HEK293 (cell line): ENCODE measurements around the gene SAMD14.

Source experiments
- CTCF ChIA-PET: fragments of 350-600 bp; formaldehyde crosslinking; extraction: SDS; loops from one replicate; lab custom pipeline; 2021; ENCODE audit warnings: antibody characterized with exemption; lab: Yijun Ruan, JAX
- POLR2A ChIA-PET: fragments of 300-600 bp; formaldehyde crosslinking; extraction: SDS; loops from one replicate; lab custom pipeline; 2020; ENCODE audit warnings: antibody characterized with exemption, inconsistent platforms; lab: Yijun Ruan, JAX
- H3K27ac ChIP-seq: fragments of 200-500 bp; sonication (Bioruptor generic); 2 replicates; pipeline ENCODE4 v1.5.1; 2014; ENCODE audit warnings: low read depth, low read length, control low read depth, inconsistent platforms; ENCODE audit errors: extremely low read depth
- H3K36me3 ChIP-seq, 2 experiments: fragments of 200-500 bp in 1 of 2; sonication (Bioruptor generic) in 1 of 2; 1 replicate in 1 of 2; 2 replicates in 1 of 2; pipeline ENCODE4 v1.5.1; 2014 to 2017; ENCODE audit warnings: inconsistent platforms in 2 of 2, low read length in 2 of 2; ENCODE audit not compliant: control insufficient read depth in 2 of 2, insufficient read depth in 1 of 2
- H3K4me1 ChIP-seq: fragments of 200-500 bp; sonication (Bioruptor generic); 2 replicates; pipeline ENCODE4 v1.5.1; 2014; ENCODE audit warnings: mild to moderate bottlenecking, low read length, inconsistent platforms; ENCODE audit not compliant: control insufficient read depth, insufficient read depth
- H3K4me3 ChIP-seq: 2 replicates; pipeline ENCODE4 v1.5.1; 2011; ENCODE audit warnings: low read depth, mild to moderate bottlenecking, control low read depth, low read length, moderate library complexity
- H3K9me3 ChIP-seq: fragments of 200-500 bp; sonication (Bioruptor generic); 2 replicates; pipeline ENCODE4 v1.5.1; 2014; ENCODE audit warnings: low read depth, low read length, inconsistent platforms; ENCODE audit not compliant: control insufficient read depth, insufficient read depth
- GLIS1 ChIP-seq: fragments of 450-650 bp; formaldehyde crosslinking; IDR thresholded peaks from 2 replicates; pipeline ENCODE4 v1.5.1; 2016; ENCODE audit warnings: missing biosample characterization, missing genetic modification characterization
- GLIS2 ChIP-seq: fragments of 450-650 bp; formaldehyde crosslinking; IDR thresholded peaks from 2 replicates; pipeline ENCODE4 v1.5.1; 2016; ENCODE audit warnings: missing biosample characterization, missing genetic modification characterization
- SP2 ChIP-seq: fragments of 450-650 bp; formaldehyde crosslinking; IDR thresholded peaks from 2 replicates; pipeline ENCODE4 v1.5.1; 2016; ENCODE audit warnings: missing biosample characterization, missing genetic modification characterization
- YY2 ChIP-seq: fragments of 450-650 bp; formaldehyde crosslinking; IDR thresholded peaks from 2 replicates; pipeline ENCODE4 v1.5.1; 2016; ENCODE audit warnings: missing biosample characterization, missing genetic modification characterization
- ZBTB20 ChIP-seq: fragments of 450-650 bp; formaldehyde crosslinking; IDR thresholded peaks from 2 replicates; pipeline ENCODE4 v1.5.1; 2016; ENCODE audit warnings: missing biosample characterization, missing genetic modification characterization
- ZBTB7A ChIP-seq: fragments of 450-650 bp; formaldehyde crosslinking; IDR thresholded peaks from 2 replicates; pipeline ENCODE4 v1.5.1; 2016; ENCODE audit warnings: low read depth, missing biosample characterization, missing genetic modification characterization
- ZBTB8A ChIP-seq: fragments of 450-650 bp; formaldehyde crosslinking; IDR thresholded peaks from 2 replicates; pipeline ENCODE4 v1.5.1; 2016; ENCODE audit warnings: missing biosample characterization, missing genetic modification characterization
- ZFP69B ChIP-seq: fragments of 450-650 bp; formaldehyde crosslinking; IDR thresholded peaks from 2 replicates; pipeline ENCODE4 v1.5.1; 2016; ENCODE audit warnings: missing biosample characterization, missing genetic modification characterization
- ZNF214 ChIP-seq: fragments of 450-650 bp; formaldehyde crosslinking; IDR thresholded peaks from 2 replicates; pipeline ENCODE4 v1.5.1; 2017; ENCODE audit warnings: missing biosample characterization, mild to moderate bottlenecking, missing genetic modification characterization, borderline replicate concordance
- ZNF335 ChIP-seq: fragments of 450-650 bp; formaldehyde crosslinking; conservative IDR thresholded peaks from 2 replicates; pipeline ENCODE4 v1.5.1; 2016; ENCODE audit warnings: missing biosample characterization, missing genetic modification characterization
- ZNF394 ChIP-seq: fragments of 450-650 bp; formaldehyde crosslinking; IDR thresholded peaks from 2 replicates; pipeline ENCODE4 v1.5.1; 2016; ENCODE audit warnings: missing biosample characterization, missing genetic modification characterization, mild to moderate bottlenecking, moderate library complexity, borderline replicate concordance
- ZNF423 ChIP-seq: fragments of 450-650 bp; formaldehyde crosslinking; IDR thresholded peaks from 2 replicates; pipeline ENCODE4 v1.5.1; 2016; ENCODE audit warnings: missing biosample characterization, missing genetic modification characterization
- ZNF544 ChIP-seq: fragments of 450-650 bp; formaldehyde crosslinking; IDR thresholded peaks from 2 replicates; pipeline ENCODE4 v1.5.0; 2017; ENCODE audit warnings: missing biosample characterization, missing genetic modification characterization
- ZNF558 ChIP-seq: fragments of 450-650 bp; formaldehyde crosslinking; IDR thresholded peaks from 2 replicates; pipeline ENCODE4 v1.5.1; 2016; ENCODE audit warnings: missing biosample characterization, missing genetic modification characterization
- ZNF623 ChIP-seq: fragments of 450-650 bp; formaldehyde crosslinking; IDR thresholded peaks from 2 replicates; pipeline ENCODE4 v1.5.1; 2016; ENCODE audit warnings: missing biosample characterization, missing genetic modification characterization
- ZNF660 ChIP-seq: fragments of 450-650 bp; IDR thresholded peaks from 2 replicates; pipeline ENCODE4 v1.5.1; 2018; ENCODE audit warnings: missing biosample characterization, mild to moderate bottlenecking, missing genetic modification characterization
- ZXDB ChIP-seq: fragments of 450-650 bp; formaldehyde crosslinking; IDR thresholded peaks from 2 replicates; pipeline ENCODE4 v1.5.1; 2016; ENCODE audit warnings: missing biosample characterization, missing genetic modification characterization
- TF ChIP-seq, protein P1 (sequence below): fragments of 450-650 bp; formaldehyde crosslinking; IDR thresholded peaks from 2 replicates; pipeline ENCODE4 v1.5.1; 2016; ENCODE audit warnings: missing biosample characterization, missing genetic modification characterization
- TF ChIP-seq, protein P2 (sequence below): fragments of 450-650 bp; formaldehyde crosslinking; IDR thresholded peaks from 2 replicates; pipeline ENCODE4 v1.5.1; 2016; ENCODE audit warnings: missing biosample characterization, missing genetic modification characterization
- TF ChIP-seq, protein P3 (sequence below): fragments of 450-650 bp; formaldehyde crosslinking; IDR thresholded peaks from 2 replicates; pipeline ENCODE4 v1.5.1; 2016; ENCODE audit warnings: missing biosample characterization, missing genetic modification characterization
- TF ChIP-seq, protein P4 (sequence below): fragments of 450-650 bp; formaldehyde crosslinking; IDR thresholded peaks from 2 replicates; pipeline ENCODE4 v1.5.1; 2016; ENCODE audit warnings: missing biosample characterization, missing genetic modification characterization
- TF ChIP-seq, protein P5 (sequence below): fragments of 450-650 bp; formaldehyde crosslinking; IDR thresholded peaks from 2 replicates; pipeline ENCODE4 v1.5.1; 2016; ENCODE audit warnings: missing biosample characterization, missing genetic modification characterization

The SAMD14 gene

DNA sequence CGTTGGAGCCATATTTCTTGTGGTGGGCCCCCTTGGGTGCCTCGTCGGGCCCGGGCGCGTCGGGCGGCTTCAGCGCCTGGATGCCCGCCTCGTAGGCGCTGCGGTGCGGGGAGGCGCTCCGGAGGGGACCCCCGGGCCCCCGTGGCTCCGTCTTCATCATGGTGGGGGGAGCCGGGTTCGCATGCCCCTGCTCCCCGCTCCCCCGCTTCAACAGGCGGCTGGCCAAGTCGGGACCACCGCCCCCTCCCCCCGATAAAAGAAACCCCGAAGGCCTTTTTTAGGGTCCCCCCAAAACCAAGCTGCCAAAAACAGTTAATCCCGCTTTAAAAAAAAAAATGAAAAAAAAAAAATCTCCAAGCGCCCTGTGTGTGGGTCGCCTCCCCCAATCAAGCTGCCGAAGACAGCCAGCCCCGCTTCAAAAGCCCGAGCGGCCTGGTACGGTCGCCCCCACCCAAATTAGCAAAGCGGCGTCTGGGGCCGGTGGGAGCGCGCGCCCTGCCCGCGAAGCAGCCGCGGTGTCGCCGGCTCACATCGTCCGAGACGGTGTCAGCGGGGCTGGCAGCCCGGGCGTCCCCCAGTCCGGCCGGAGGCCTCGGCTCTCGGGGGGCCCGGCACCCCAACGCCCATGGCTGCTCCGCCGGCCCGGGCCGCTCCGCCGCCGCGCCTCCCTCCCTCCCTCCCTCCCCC, 20.5 kb upstream of the SAMD14 start, which contains the start of gene PPP1R9B:
PPP1R9B (minus strand) TSS at position 324 of the 687 bp plus-strand sequence; CDS start at position 160, 164 bp downstream.
- H3K4me3 ChIP-seq, result peak within 1 kb of the TSS; percentile 77
- H3K9me3 ChIP-seq, result no peaks in the 10 kb centered on the region
- peaks cover 15% of the 10 kb centered on the region for H3K4me1 ChIP-seq
- H3K36me3 ChIP-seq, result peaks cover 3 to 23% of the 10 kb centered on the region in 2 experiments; a peak in 2 of 3 replicates
- peak within 1 kb of the TSS; percentile 93 for H3K27ac ChIP-seq
- CTCF ChIA-PET, result interaction anchor here (0.6 to 7.4 kb wide), 7 partner anchors 10 to 161 kb away, joined by 3 to 105 read pairs (median 4); partner anchors contain the start of gene PDK2
- POLR2A ChIA-PET, result interaction anchor here (0.6 to 3.0 kb wide), 8 partner anchors 11 to 95 kb away, joined by 3 to 17 read pairs (median 3); no protein-coding TSS in a partner anchor
- peak; percentile 17 for TF ChIP-seq ZXDB (tag by site-specific recombination)
- no peak for TF ChIP-seq ZNF623
- TF ChIP-seq GLIS2, result peak; percentile 78
- TF ChIP-seq ZFP69B (tag by site-specific recombination), result no peak
- no peak for TF ChIP-seq ZNF544 (tag by site-specific recombination)
- no peak for TF ChIP-seq SP2 (tag by site-specific recombination)
- TF ChIP-seq, protein P1, sequence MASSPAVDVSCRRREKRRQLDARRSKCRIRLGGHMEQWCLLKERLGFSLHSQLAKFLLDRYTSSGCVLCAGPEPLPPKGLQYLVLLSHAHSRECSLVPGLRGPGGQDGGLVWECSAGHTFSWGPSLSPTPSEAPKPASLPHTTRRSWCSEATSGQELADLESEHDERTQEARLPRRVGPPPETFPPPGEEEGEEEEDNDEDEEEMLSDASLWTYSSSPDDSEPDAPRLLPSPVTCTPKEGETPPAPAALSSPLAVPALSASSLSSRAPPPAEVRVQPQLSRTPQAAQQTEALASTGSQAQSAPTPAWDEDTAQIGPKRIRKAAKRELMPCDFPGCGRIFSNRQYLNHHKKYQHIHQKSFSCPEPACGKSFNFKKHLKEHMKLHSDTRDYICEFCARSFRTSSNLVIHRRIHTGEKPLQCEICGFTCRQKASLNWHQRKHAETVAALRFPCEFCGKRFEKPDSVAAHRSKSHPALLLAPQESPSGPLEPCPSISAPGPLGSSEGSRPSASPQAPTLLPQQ (tag by site-specific recombination), result no peak
- peak; percentile 77 for TF ChIP-seq ZBTB8A (tag by site-specific recombination)
- no peak for TF ChIP-seq ZNF660 (tag by site-specific recombination)
- TF ChIP-seq ZNF394, result no peak
- TF ChIP-seq ZNF214, result no peak
- 0 out of 2 replicates have a peak, but pooled peaks have one; percentile 21 for TF ChIP-seq ZBTB20
- peak; percentile 77 for TF ChIP-seq ZBTB7A (tag by site-specific recombination)
- TF ChIP-seq ZNF423 (tag by site-specific recombination), result peak; percentile 64
- TF ChIP-seq GLIS1 (tag by site-specific recombination), result no peak
- TF ChIP-seq, protein P2, sequence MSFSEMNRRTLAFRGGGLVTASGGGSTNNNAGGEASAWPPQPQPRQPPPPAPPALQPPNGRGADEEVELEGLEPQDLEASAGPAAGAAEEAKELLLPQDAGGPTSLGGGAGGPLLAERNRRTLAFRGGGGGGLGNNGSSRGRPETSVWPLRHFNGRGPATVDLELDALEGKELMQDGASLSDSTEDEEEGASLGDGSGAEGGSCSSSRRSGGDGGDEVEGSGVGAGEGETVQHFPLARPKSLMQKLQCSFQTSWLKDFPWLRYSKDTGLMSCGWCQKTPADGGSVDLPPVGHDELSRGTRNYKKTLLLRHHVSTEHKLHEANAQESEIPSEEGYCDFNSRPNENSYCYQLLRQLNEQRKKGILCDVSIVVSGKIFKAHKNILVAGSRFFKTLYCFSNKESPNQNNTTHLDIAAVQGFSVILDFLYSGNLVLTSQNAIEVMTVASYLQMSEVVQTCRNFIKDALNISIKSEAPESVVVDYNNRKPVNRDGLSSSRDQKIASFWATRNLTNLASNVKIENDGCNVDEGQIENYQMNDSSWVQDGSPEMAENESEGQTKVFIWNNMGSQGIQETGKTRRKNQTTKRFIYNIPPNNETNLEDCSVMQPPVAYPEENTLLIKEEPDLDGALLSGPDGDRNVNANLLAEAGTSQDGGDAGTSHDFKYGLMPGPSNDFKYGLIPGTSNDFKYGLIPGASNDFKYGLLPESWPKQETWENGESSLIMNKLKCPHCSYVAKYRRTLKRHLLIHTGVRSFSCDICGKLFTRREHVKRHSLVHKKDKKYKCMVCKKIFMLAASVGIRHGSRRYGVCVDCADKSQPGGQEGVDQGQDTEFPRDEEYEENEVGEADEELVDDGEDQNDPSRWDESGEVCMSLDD (tag by site-specific recombination), result peak; percentile 83
- TF ChIP-seq, protein P3, sequence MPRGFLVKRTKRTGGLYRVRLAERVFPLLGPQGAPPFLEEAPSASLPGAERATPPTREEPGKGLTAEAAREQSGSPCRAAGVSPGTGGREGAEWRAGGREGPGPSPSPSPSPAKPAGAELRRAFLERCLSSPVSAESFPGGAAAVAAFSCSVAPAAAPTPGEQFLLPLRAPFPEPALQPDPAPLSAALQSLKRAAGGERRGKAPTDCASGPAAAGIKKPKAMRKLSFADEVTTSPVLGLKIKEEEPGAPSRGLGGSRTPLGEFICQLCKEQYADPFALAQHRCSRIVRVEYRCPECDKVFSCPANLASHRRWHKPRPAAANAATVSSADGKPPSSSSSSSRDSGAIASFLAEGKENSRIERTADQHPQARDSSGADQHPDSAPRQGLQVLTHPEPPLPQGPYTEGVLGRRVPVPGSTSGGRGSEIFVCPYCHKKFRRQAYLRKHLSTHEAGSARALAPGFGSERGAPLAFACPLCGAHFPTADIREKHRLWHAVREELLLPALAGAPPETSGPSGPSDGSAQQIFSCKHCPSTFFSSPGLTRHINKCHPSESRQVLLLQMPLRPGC (tag by site-specific recombination), result no peak
- TF ChIP-seq ZNF335, result peak; percentile 39
- TF ChIP-seq YY2 (tag by site-specific recombination), result no peak
- TF ChIP-seq, protein P4, sequence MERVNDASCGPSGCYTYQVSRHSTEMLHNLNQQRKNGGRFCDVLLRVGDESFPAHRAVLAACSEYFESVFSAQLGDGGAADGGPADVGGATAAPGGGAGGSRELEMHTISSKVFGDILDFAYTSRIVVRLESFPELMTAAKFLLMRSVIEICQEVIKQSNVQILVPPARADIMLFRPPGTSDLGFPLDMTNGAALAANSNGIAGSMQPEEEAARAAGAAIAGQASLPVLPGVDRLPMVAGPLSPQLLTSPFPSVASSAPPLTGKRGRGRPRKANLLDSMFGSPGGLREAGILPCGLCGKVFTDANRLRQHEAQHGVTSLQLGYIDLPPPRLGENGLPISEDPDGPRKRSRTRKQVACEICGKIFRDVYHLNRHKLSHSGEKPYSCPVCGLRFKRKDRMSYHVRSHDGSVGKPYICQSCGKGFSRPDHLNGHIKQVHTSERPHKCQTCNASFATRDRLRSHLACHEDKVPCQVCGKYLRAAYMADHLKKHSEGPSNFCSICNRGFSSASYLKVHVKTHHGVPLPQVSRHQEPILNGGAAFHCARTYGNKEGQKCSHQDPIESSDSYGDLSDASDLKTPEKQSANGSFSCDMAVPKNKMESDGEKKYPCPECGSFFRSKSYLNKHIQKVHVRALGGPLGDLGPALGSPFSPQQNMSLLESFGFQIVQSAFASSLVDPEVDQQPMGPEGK (tag by site-specific recombination), result peak; percentile 43
- TF ChIP-seq, protein P5, sequence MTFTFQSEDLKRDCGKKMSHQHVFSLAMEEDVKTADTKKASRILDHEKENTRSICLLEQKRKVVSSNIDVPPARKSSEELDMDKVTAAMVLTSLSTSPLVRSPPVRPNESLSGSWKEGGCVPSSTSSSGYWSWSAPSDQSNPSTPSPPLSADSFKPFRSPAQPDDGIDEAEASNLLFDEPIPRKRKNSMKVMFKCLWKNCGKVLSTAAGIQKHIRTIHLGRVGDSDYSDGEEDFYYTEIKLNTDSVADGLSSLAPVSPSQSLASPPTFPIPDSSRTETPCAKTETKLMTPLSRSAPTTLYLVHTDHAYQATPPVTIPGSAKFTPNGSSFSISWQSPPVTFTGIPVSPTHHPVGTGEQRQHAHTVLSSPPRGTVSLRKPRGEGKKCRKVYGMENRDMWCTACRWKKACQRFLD (tag by site-specific recombination), result no peak
- no peak for TF ChIP-seq ZNF558
